ENCODE results near the gene MAGI2.

DNA sequence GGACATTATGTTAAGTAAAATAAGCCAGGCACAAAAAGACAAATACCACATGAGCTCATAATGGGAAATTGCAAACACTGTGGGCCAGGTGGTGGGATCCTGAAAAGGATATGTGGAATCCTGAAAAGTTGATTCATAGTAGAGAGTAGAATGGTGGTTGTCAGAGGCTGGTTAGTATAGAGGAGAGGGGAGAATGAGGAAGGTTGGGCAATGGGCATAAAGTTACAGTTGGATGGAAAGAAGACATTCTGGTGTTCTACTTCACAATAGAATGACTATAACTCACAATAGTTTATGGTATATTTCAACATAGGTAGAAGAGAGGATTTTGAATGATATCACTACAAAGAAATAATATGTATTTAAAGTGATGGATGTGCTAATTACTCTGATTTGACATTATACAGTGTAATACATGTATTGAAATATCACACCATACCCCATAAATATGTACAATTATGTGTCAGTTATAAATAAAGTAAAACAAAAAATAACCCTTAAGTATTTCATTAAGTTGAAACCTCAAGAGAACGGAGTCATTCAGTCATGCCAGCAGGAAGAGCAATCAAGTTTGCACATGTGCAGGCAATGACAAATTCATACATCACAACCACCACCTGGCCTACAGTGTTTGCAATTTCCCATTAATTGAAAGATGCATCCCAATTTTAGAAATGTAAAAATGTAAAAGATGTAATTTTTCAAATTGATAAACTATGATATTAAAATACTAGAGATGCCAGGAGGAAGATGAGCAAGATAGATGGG, 156.7 kb downstream of the MAGI2 start:
- TF ChIP-seq, protein P1, sequence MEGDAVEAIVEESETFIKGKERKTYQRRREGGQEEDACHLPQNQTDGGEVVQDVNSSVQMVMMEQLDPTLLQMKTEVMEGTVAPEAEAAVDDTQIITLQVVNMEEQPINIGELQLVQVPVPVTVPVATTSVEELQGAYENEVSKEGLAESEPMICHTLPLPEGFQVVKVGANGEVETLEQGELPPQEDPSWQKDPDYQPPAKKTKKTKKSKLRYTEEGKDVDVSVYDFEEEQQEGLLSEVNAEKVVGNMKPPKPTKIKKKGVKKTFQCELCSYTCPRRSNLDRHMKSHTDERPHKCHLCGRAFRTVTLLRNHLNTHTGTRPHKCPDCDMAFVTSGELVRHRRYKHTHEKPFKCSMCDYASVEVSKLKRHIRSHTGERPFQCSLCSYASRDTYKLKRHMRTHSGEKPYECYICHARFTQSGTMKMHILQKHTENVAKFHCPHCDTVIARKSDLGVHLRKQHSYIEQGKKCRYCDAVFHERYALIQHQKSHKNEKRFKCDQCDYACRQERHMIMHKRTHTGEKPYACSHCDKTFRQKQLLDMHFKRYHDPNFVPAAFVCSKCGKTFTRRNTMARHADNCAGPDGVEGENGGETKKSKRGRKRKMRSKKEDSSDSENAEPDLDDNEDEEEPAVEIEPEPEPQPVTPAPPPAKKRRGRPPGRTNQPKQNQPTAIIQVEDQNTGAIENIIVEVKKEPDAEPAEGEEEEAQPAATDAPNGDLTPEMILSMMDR (conservative IDR thresholded peaks at IDR 0.05; ENCODE audit: low read depth, low read length), result no peak
- TF ChIP-seq EZH2 (IDR thresholded peaks at IDR 0.05; ENCODE audit: borderline replicate concordance, low read depth, low read length, poor library complexity, severe bottlenecking), result no peak

Measured in A673 (cell line).